ENCODE data around the gene TRAPPC3L.

TRAPPC3L gene

DNA sequence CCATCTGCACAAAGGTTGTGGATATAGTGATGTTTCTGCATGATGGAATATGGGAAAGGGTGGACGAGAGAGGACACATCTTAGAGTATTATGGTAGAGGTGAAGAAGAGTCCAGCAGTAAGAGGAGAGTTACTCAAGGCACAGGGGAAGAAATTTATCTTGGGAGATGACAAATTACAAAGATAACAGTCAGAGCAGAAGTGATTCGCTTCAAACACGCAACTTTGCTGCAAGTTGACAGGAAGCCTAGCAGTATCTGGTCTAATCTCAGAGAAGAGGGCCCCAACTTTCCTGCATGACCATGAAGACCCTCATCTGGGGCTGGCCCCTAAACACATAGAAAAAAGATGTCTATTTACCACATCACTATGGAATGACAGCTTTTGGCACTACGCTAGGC is 85.6 kb downstream of the TRAPPC3L start:
- no peak for DNase-seq (ENCODE audit: low spot score)
- in situ Hi-C loops (cut with MboI; ENCODE audit: low sequenced_read_pairs, unreplicated experiment), result no loop called here
- TF ChIP-seq, protein P1, sequence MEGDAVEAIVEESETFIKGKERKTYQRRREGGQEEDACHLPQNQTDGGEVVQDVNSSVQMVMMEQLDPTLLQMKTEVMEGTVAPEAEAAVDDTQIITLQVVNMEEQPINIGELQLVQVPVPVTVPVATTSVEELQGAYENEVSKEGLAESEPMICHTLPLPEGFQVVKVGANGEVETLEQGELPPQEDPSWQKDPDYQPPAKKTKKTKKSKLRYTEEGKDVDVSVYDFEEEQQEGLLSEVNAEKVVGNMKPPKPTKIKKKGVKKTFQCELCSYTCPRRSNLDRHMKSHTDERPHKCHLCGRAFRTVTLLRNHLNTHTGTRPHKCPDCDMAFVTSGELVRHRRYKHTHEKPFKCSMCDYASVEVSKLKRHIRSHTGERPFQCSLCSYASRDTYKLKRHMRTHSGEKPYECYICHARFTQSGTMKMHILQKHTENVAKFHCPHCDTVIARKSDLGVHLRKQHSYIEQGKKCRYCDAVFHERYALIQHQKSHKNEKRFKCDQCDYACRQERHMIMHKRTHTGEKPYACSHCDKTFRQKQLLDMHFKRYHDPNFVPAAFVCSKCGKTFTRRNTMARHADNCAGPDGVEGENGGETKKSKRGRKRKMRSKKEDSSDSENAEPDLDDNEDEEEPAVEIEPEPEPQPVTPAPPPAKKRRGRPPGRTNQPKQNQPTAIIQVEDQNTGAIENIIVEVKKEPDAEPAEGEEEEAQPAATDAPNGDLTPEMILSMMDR (IDR thresholded peaks at IDR 0.05; ENCODE audit: borderline replicate concordance, control extremely low read depth, extremely low read depth, insufficient read depth, missing control alignments), result no peak

DNA sequence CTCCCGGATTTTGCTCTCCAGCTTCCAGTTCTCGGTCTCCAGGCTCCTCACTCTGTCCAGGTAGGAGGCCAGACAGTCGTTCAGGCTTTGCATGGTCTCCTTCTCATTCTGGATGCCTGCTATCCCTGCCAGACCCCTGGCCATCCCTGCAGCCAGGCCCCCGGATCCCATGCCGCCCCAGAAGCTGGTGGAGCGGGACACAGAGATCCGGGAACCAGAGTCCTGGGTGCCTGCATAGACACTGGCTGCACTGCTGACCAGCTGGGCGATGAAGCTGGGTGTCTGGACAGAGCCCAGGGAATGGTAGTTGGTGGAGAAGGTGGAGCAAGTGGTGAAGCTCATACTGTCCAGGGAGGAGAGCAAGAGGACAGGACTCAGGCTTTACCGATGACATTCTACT is 87.2 kb downstream of the TRAPPC3L start:
- no peak for DNase-seq (ENCODE audit: low spot score)
- in situ Hi-C loops (cut with MboI; ENCODE audit: low sequenced_read_pairs, unreplicated experiment), result no loop called here
- TF ChIP-seq, protein P1 (IDR thresholded peaks at IDR 0.05; ENCODE audit: borderline replicate concordance, control extremely low read depth, extremely low read depth, insufficient read depth, missing control alignments), result no peak

DNA sequence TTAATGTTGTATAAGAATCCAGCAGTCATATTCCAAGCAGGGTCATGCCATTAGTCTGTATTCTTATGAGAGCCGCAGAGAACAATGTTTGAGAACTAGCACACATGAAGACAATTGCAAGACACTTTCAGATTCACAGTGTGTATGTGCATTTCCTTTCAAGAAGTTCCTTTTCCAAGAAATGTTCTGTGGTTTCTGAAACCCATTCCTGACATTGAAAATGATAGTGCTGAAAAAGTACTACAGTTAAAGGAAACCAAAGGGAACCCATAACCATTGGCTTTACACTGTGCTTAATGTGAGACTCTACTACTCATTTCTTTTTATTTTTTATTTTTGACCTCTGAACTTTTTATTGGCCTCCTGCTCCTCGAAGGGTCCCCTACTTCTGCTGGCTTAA is 88.6 kb downstream of the TRAPPC3L start:
- DNase-seq (ENCODE audit: low spot score), result no peak
- TF ChIP-seq, protein P1 (IDR thresholded peaks at IDR 0.05; ENCODE audit: borderline replicate concordance, control extremely low read depth, extremely low read depth, insufficient read depth, missing control alignments), result no peak
- in situ Hi-C loops (cut with MboI; ENCODE audit: low sequenced_read_pairs, unreplicated experiment), result no loop called here

DNA sequence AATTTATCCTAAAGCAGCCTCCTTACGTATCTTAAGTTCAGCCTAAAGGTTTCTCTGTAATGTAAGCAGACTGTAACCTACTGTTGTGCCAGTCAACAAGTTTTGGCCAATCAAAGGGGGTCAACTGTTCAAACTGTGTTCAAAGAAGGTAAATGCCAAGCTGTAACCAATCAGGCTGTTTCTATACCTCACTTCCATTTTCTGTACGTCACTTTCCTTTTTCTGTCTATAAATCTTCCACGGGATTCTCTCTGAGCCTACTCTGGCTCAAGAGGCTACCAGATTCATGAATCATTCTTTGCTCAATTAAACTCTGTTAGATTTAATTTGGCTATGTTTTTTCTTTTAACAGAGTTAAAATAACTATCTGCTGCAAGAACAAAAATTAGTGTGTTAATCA is 89.4 kb downstream of the TRAPPC3L start:
- no peak for DNase-seq (ENCODE audit: low spot score)
- in situ Hi-C loops (cut with MboI; ENCODE audit: low sequenced_read_pairs, unreplicated experiment), result no loop called here
- TF ChIP-seq, protein P1 (IDR thresholded peaks at IDR 0.05; ENCODE audit: borderline replicate concordance, control extremely low read depth, extremely low read depth, insufficient read depth, missing control alignments), result no peak

DNA sequence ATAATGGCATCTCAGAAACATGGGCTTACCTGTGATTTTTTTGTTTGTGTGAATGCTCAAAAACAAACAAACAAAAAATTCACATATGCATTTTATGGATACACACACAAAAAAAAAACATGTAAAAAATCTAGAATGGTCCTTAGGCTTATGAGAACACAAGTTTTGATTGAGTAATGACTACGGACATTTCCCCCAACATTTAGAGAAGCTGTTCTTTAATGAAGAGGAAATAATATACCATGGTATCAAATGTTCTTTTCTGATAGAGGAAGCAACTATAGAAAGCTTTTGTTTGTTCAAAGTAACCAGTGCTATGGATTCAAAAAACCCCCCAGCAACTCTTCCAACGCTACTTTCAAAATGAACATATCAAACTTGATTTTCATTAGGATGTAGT is 93.0 kb downstream of the TRAPPC3L start:
- in situ Hi-C loops (cut with MboI; ENCODE audit: low sequenced_read_pairs, unreplicated experiment), result no loop called here
- TF ChIP-seq, protein P1 (IDR thresholded peaks at IDR 0.05; ENCODE audit: borderline replicate concordance, control extremely low read depth, extremely low read depth, insufficient read depth, missing control alignments), result no peak
- no peak for DNase-seq (ENCODE audit: low spot score)

DNA sequence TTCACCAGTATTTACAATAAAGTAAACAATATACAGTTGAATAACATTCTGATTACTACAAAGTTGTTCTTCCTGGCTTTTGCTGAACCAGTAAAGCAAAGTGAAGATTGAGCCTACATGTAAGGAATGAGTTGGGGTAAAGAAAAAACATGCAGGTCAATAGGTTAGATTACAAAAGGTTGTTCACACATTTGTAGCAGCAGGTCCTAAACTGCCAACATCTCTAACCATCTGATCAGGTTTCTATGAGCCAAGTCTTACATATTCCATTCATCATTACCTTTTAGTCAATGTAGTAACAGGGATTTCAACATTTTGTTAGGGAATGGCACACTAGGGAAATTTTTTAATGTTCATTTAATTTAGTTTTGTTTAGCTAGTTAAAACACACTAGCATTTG is 93.6 kb downstream of the TRAPPC3L start:
- TF ChIP-seq, protein P1 (IDR thresholded peaks at IDR 0.05; ENCODE audit: borderline replicate concordance, control extremely low read depth, extremely low read depth, insufficient read depth, missing control alignments), result no peak
- DNase-seq (ENCODE audit: low spot score), result no peak
- in situ Hi-C loops (cut with MboI; ENCODE audit: low sequenced_read_pairs, unreplicated experiment), result no loop called here
